ENCODE data around the gene RAD23A.
"Not testable (repeated sequence)": the region's sequence is repeated elsewhere in the genome, so short reads cannot be mapped to it uniquely, and the experiment has no call there.

GRCh38 chr19:12955575-12955974 is 9.9 kb downstream of the RAD23A start:
- not testable (repeated sequence) for TF ChIP-seq CBX8 (IDR thresholded peaks at IDR 0.05); REST (IDR thresholded peaks at IDR 0.05); EP300 (IDR thresholded peaks at IDR 0.05); CTCF (IDR thresholded peaks at IDR 0.05); KDM5A (IDR thresholded peaks at IDR 0.05); CHD2 (IDR thresholded peaks at IDR 0.05; ENCODE audit: low read length, partially characterized antibody); BHLHE40 (IDR thresholded peaks at IDR 0.05; ENCODE audit: low read depth, low read length); MYC (IDR thresholded peaks at IDR 0.05; ENCODE audit: borderline replicate concordance, low read length); RARB (CRISPR knock-in tag; IDR thresholded peaks at IDR 0.05); RFX5 (IDR thresholded peaks at IDR 0.05); MAX (IDR thresholded peaks at IDR 0.05); RAD21 (conservative IDR thresholded peaks at IDR 0.05 in 1 of 2, IDR thresholded peaks at IDR 0.05 in 1 of 2); KDM1A (IDR thresholded peaks at IDR 0.05; ENCODE audit: low read depth); EHF (CRISPR knock-in tag; IDR thresholded peaks at IDR 0.05)

Measured in A549 (cell line).